DMS79 treated with DMSO at 0.1 percent for 48 hours (cell line): ENCODE results near the gene ECSCR.
"Not testable (repeated sequence)": the region's sequence is repeated elsewhere in the genome, so short reads cannot be mapped to it uniquely, and the experiment has no call there.

ENCODE experiments used
- DNase-seq: peaks from one replicate; lab custom pipeline; 2025; lab: John Stamatoyannopoulos, UW

The ECSCR gene, protein sequence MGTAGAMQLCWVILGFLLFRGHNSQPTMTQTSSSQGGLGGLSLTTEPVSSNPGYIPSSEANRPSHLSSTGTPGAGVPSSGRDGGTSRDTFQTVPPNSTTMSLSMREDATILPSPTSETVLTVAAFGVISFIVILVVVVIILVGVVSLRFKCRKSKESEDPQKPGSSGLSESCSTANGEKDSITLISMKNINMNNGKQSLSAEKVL

DNA sequence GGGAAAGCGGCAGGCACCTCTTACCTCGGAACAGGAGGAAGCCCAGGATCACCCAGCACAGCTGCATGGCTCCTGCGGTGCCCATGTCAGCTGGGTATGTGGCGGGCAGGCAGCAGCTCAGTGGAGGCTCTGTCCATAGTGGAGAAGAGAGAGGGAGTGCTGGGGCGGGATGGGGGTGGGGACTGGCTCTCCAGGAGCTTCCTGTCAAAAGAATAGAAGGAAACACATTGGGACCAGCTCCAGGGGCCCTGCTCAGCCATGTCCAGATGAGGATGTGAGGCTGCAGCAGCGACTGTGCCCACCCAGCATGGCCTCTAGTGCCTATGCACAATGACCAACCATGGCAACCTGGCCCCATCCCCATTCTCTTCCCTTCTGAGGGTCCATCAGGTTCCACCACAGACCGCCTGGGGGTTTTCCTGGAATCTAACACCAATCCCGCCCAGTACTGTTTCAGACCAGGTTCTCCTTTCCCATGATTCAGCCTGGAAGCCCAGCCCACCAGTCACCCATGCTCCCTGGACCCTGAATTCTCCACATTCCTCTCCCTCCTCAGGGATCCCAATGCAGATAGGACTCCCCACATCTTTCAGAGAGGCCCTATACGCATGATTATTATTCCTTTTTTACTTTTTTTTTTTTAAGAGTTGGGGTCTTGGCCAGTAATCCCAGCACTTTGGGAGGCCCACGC lies at the start of gene ECSCR:
Gene ECSCR (minus strand): TSS at position 158 of the 691 bp plus-strand sequence. CDS start 73 bp downstream, at position 85.
- DNase-seq = no peak

DNA sequence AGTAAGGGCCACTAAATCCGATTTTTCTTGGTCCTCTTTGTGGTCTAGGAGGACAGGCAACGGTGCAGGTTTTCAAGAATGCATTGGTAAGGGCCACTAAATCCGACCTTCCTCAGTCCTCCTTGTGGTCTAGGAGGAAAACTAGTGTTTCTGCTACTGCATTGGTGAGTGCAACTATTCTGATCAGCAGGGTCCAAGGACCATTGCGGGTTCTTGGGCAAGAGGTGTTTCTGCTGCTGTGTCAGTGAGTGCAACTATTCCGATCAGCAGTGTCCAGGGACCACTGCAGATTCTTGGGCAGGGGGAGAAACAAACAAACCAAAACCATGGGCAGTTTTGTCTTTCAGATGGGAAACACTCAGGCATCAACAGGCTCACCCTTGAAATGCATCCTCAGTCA lies 42.2 kb upstream of the ECSCR start:
- not testable (repeated sequence) for DNase-seq

DNA sequence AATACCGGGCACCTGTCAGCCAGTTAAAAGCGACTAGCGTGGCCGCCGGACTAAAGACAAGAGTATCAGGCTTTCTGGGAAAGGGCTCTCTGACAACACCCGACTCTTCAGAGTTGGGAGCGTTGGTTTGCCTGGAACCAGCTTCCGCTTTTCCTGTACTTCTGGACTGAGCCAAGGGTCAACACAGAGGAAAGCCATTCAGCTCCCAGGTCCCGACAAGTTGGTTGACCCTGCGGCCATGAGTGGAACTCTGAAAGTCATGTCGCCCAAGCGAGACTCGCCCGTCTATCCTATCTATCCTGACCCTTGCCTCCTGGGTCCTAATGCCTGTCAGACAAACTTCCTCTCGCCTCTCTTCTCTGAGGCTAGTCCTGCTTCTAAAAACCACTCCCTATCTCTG lies 41.3 kb upstream of the ECSCR start:
- DNase-seq = not testable (repeated sequence)

DNA sequence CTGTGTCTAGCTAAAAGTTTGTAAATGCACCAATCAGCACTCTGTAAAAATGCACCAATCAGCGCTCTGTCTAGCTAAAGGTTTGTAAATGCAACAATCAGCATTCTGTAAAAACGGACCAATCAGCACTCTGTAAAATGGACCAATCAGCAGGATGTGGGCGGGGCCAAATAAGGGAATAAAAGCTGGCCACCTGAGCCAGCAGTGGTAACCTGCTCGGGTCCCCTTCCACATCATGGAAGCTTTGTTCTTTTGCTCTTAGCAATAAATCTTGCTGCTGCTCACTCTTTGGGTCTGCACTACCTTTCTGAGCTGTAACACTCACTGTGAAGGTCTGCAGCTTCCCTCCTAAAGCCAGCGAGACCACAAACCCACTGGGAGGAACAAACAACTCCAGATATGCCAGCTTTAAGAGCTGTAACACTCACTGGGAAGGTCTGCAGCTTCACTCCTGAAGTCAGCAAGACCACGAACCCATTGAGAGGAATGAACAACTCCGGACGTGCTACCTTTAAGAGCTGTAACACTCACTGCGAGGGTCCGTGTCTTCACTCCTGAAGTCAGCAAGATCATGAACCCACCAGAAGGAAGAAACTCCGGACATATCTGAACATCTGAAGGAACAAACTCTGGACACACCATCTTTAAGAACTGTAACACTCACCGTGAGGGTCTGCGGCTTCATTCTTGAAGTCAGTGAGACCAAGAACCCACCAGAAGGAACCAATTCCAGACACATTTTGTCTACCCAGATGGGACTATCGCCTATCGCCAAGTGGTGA lies 40.7 kb upstream of the ECSCR start:
- DNase-seq = not testable (repeated sequence)

DNA sequence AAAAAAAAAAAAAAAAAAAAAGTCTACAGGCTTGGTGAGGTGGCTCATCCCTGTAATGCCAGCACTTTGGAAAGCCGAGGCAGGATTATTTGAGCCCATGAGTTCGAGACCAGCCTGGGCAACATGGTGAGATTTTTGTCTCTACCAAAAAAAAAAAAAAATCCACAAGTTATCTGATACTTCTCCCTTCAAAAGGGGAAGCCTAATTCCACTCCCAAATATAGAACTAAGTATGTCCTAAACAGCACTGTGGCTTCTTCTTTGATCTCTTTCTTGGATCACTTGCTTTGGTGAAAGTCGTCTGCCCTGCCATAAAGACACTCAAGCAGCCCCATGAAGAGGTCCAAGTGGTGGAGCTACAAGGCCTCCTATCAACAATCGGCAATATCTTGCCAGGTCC lies 38.8 kb upstream of the ECSCR start:
- DNase-seq = no peak

DNA sequence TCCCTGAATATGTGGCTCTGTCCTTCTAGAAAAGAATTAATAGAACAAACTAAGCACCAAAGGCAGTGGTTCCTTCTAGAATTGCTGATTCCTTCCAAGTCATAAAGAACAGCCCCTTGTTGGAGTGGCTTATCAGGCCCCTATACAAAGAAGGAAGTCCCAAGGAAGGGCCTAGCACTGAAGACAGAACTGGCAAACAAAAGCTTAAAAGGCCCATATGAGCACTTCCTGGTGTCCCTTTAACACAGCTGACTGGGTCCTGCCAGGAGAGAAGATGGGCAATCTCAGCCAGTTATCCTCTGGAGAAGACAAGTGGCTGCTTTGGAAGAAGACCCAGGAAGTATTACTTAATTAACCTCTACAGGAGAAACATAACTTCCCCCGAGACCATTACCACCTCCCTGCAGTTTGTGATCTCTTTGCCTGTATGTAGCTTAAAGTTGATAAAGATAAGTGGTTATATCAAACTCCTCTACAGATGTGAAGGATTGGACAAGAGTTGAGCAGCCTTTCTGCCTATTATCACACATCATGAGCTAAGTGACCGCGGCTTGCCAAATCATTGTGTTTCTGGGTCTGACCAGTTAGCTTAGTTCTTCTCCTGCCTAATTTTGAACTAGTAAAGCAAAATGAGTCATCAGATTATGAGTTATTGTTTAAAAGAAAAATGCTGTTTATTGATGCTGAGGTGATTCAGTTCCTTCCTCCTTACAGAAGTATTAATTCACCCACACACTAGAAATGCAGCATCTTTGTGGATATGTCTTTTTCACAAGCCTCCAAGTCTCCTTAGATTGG lies 33.3 kb upstream of the ECSCR start:
- no peak for DNase-seq

DNA sequence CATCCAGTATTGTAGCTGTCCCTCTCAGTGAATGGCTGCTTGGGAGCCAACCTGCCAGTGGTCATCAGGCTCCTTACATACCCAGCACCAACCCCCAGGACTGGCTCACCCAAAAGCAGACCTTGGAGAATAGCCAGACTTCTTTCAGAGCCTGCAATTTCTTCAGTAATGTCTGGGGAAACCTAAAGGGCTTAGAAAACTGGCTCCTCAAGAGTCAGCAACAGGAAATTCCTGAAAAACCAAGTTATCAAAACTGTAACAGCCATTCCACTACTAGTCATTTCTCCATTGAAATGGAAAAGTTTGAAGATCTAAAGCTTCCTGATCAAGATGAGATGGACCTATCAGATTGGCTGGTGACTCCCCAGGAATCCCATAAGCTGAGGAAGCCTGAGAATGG lies 32.3 kb upstream of the ECSCR start:
- no peak for DNase-seq

DNA sequence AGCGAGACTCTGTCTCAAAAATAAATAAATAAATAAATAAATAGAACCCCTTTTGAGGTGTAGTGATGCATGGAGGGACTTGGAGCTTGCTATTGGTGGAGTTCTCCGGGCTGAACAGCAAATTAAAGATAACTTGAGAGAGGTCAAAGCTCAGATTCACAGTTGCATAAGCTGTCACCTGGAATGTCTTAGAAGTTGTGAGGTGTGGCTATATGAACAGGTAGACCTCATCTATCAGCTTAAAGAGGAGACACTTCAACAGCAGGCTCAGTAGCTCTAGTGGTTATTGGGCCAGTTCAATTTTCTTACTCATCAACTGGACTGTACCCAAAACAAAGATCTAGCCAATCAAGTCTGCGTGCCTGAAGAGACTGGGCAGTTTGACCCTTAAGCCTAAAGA lies 31.7 kb upstream of the ECSCR start:
- no peak for DNase-seq

DNA sequence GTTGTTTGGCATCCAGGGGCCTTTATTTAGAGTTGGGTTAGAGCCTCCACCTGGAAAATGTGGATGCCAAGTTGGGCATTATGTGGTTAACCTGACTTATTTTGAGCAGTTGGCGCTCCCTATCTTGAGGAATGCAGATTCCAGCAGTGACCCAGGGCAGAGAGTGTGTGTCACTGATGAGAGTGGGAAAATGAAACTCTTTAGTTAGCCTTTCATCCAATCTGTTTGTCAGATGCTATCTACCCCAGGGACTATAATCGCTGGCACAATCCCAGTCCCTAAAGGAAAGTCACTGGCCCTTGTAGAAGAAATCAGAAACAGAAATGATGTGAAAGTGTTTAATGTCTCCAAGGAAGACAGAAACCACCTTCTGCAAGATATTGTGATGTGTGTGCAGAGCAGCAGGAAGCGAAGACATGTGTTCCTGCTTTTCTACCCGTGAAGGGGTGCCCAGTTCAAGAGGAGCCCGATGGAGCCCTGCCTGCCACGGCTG lies 30.2 kb upstream of the ECSCR start:
- no peak for DNase-seq

DNA sequence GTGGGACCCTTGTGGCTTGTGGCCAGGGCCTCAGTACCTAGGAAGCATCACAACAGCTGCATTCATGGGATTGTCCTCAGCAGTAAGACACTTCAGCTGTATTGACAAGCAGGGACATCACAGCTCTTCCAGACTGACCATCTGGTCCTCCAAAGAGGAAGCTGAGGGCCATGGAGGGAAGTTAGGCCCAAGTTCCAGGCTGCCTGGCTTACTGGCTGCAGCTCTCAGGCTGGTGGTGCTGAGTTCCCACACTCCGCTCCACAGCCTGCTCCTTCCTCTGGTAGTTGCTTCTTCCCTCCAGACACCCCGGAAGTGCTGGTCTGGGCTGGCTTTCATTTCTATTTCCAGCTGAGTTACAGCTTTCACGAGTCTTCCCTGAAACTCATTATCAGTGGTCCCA lies 25.7 kb upstream of the ECSCR start:
- DNase-seq = no peak

DNA sequence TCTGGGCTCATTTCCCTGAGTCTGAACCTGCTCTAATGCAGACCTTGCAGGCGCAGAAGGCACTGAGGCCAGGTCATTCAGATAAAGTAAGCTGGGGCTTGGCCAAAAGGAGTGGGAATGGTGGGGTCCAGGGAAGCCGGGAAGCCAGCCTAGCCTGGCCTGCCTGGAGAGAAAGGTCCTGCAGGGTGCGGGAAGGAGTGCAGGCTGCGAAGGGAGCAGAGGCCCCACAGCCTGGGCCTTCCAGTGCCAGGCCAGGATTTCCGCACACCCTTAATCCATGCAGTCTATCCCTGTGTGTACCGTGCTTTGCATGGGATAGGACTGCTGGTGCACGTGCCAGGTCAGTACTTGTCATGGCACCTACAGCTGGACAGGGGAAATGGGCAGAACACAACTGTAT lies 23.7 kb upstream of the ECSCR start:
- no peak for DNase-seq

DNA sequence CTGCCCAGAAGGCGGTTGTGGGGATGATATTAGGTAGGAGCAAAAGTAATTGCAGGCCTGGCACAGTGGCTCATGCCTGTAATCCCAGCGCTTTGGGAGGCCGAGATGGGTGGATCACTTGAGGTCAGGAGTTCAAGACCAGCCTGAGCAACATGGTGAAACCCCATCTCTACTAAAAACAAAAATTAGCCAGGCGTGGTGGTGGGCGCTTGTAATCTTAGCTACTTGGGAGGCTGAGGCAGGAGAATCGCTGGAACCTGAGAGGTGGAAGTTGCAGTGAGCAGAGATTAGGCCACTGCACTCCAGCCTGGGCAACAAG lies 20.3 kb upstream of the ECSCR start:
- not testable (repeated sequence) for DNase-seq

DNA sequence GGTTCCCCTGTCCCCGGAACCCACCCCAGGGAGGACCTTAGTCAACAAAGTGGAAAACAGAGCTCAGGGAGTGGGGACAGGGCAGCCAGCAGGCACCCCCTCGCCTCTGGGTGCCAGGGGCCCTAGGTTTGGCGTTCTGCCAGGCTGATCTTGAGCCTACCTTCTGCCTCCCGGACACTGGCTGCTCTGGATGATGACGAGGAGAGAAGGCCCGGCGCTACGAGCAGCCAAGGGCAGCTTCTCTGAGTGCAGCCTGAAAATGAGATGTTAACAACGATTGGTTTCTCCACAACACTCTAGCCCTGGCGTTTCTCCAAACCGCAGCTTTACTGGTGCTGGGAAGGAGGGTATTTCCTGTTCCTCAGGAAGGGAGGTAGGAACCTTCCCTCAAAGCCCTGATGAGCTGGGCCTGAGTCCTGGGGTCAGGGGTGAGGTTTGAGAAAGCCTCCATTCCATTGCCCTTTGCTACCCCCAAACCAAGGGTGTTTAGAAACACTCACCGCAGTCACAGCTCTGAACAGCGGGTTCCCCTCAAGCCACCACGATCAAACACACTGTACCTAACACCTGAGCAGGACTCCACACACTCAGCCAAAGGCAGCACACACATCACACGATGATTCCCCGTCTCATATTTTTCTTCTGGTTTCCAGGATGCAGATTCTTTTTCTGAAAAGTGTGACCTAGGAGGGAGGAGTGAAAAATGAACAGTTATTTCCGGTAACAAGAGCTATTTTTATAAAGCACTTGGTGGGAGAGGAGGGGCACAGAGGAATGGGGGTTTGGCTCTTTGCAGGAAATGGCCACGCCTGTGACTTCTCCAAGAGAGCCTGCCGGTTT lies 19.7 kb upstream of the ECSCR start, which contains the start of gene STING1:
Gene STING1 (minus strand): TSS at position 709 of the 840 bp plus-strand sequence. CDS start 1,054 bp downstream, outside the sequence.
- peak; percentile 87 for DNase-seq

DNA sequence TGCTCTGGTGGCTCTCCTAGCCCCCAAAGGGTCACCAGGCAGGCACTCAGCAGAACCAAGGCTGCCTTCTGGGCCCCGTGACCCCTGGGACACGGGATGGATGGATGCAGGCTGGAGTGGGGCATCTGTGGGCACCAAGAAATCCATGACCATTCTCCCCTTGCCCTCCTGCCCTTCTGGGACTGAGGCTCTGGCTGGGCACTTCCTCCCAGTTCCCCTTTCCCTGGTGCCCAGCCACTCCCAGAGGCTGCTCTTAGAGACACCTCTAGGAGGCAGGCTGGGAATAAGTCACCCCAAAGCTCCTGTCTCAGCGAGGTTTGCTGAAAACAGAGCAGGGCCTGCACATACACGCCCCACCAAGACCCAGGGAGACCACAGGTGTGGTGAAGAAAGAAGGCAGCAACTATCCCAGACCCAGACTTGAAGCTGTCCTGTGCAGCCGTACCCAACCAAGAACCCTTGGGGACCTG lies 19.1 kb upstream of the ECSCR start:
- no peak for DNase-seq

DNA sequence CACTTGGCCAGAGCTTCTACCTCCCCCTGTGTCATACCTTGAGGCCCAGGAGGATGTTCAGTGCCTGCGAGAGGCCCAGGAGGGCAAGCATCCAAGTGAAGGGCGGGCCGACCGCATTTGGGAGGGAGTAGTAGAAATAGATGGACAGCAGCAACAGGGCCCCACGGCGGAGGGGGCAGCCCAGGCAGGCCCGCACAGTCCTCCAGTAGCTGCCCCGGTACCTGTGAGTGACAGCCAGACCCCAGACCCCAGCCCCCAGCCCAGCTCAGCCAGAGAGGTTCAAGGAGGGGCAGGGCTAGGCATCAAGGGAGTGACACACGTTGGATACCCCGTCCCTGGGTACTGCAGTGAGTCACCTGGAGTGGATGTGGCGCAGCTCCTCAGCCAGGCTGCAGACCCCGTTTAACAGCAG lies 18.6 kb upstream of the ECSCR start:
- DNase-seq = peak; percentile 8

DNA sequence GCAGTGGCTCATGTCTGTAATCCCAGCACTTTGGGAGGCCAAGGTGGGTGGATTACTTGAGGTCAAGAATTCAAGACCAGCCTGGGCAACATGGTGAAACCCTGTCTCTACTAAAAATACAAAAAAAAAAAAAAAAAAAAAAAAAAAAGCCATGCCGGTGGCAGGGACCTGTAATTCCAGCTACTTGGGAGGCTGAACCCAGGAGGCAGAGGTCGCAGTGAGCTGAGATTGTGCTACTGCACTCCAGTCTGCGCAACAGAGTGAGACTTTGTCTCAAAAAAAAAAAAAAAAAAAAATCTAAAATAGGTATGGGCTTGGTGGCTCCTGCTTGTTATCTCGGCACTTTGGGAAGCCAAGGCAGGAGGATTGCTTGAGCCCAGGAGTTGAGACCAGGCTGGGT lies 17.2 kb upstream of the ECSCR start:
- not testable (repeated sequence) for DNase-seq

DNA sequence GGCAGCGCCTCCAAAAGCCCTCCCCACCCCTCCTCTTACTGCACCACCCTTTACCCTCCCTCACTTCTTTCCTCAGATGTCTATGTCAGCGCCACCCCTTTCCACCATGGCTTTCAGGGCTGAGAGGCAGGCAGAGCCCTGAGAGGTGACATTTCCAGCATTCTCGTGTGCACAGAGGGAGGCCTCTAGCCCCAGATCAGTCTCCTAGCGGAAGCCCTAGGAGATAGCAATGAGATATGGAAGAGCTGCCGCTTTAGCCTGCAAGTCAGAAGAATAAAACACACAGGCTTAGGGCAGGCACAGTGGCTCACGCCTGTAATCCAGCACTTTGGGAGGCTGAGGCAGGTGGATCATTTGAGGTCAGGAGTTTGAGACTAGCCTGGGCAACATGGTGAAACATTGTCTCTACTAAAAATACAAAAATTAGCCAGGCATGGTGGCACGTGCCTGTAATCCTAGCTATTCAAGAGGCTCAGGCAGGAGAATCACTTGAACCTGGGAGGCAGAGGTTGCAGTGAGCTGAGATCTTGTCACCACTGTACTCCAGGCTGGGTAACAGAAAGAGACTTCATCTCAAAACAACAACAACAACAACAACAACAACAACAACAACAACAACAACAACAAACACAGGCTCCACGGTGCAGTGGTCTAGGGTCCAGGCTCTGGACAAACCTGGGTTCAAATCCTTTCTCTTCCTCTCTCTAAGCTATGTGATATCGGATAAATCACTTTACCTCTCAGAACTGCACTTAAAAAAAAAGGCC lies 16.3 kb upstream of the ECSCR start:
- not testable (repeated sequence) for DNase-seq

DNA sequence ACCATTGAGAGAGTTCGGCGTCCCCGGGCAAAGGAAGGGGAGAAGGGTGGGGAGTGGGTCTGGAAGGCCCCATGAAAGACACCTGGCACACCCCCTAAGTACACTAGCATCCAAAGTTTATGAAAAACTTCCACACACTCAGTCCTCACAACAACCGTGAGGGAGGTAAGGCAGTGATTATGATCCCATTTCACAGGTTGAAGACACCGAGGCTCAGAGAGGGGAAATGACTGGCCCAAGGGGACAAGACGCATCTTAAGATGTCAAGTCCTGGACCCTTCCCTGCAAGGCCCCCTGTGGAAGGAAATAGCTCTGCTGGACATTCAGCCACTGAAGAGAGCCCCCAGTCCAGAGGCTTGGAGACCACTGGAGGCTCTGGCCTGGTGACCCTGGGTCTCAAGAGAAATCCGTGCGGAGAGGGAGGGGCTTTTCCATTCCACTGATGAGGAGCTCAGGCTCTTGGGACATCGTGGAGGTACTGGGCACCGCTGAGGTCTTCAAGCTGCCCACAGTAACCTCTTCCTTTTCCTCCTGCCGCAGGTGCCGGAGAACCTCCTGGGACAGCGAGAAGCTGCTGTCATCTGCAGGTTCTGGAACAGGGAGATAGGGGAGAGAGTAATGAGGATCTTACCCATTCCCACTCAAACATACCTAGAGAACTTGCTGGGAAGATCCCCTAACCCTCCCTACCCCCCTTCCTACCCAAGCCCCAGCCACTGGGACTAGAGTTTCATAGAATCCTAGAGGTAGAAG lies 13.5 kb upstream of the ECSCR start:
- DNase-seq = no peak
